SK-N-SH (cell line): ENCODE measurements around the gene CRABP1. TPM values are rescaled to one million over a fixed set of nuclear protein-coding genes. Genes with fewer than 3 reads are reported as not detected.

ENCODE experiments used
- CTCF ChIA-PET: fragments of 300-600, 350-600 bp; formaldehyde crosslinking; extraction: SDS; loops from one replicate; lab custom pipeline; 2021; lab: Yijun Ruan, JAX
- POLR2A ChIA-PET: fragments of 350-600 bp; sonication (Branson Sonifier 250); formaldehyde crosslinking; extraction: SDS; loops from one replicate; lab custom pipeline; 2020; ENCODE audit warnings: antibody characterized with exemption, inconsistent platforms; lab: Yijun Ruan, JAX
- DNase-seq: peaks from one replicate; pipeline ENCODE4 v3.0.0; 2012
- H2AFZ ChIP-seq: fragments of 200-600 bp; sonication (generic); 2 replicates; pipeline ENCODE4 v1.8.1; 2016; ENCODE audit warnings: antibody characterized with exemption, mild to moderate bottlenecking, low read depth
- H3F3A ChIP-seq: fragments of 200-600 bp; sonication (generic); replicated peaks from 2 replicates; pipeline ENCODE3; 2016; ENCODE audit warnings: antibody characterized with exemption, mild to moderate bottlenecking; ENCODE audit not compliant: insufficient read depth
- H3K27ac ChIP-seq, 2 experiments: fragments of 200-500 bp in 1 of 2; fragments of 200-600 bp in 1 of 2; sonication (Bioruptor generic) in 1 of 2; sonication (generic), shearing (Covaris generic) in 1 of 2; 2 replicates each; pipeline versions ENCODE4 v1.5.1 to v1.6.1; 2014 to 2016; ENCODE audit warnings: low read depth in 2 of 2, inconsistent platforms in 1 of 2, low read length in 1 of 2, mild to moderate bottlenecking in 1 of 2, mixed read lengths in 1 of 2
- H3K27me3 ChIP-seq: fragments of 200-600 bp; sonication (generic), shearing (Covaris generic); 2 replicates; pipeline ENCODE4 v1.6.1; 2016; ENCODE audit warnings: mixed run types; ENCODE audit not compliant: insufficient read depth
- H3K36me3 ChIP-seq, 2 experiments: fragments of 200-500 bp in 1 of 2; fragments of 200-600 bp in 1 of 2; sonication (Bioruptor generic) in 1 of 2; sonication (generic) in 1 of 2; replicated peaks in 1 of 2; 2 replicates each; pipeline versions ENCODE3 to v1.5.1; 2014 to 2016; ENCODE audit warnings: low read length in 1 of 2, mild to moderate bottlenecking in 1 of 2; ENCODE audit not compliant: insufficient read depth in 2 of 2, control insufficient read depth in 1 of 2
- H3K4me1 ChIP-seq, 2 experiments: fragments of 200-500 bp in 1 of 2; fragments of 200-600 bp in 1 of 2; sonication (Bioruptor generic) in 1 of 2; sonication (generic), shearing (Covaris generic) in 1 of 2; 2 replicates each; pipeline versions ENCODE4 v1.5.1 to v1.6.1; 2014 to 2016; ENCODE audit warnings: low read depth in 1 of 2, low read length in 1 of 2, mixed run types in 1 of 2; ENCODE audit not compliant: insufficient read depth in 2 of 2, control insufficient read depth in 1 of 2
- H3K4me2 ChIP-seq: fragments of 200-600 bp; sonication (generic), shearing (Covaris generic); 2 replicates; pipeline ENCODE4 v1.6.1; 2017; ENCODE audit warnings: mixed run types
- H3K4me3 ChIP-seq, 2 experiments: fragments of 200-500 bp in 1 of 2; fragments of 200-600 bp in 1 of 2; sonication (Bioruptor generic) in 1 of 2; sonication (generic), shearing (Covaris generic) in 1 of 2; 2 replicates each; pipeline versions ENCODE4 v1.5.1 to v1.8.1; 2014 to 2016; ENCODE audit warnings: low read depth in 2 of 2, inconsistent platforms in 1 of 2, low read length in 1 of 2, mild to moderate bottlenecking in 1 of 2, mixed read lengths in 1 of 2, moderate library complexity in 1 of 2
- H3K79me2 ChIP-seq: fragments of 200-600 bp; sonication (generic); 2 replicates; pipeline ENCODE4 v1.8.1; 2017; ENCODE audit warnings: mild to moderate bottlenecking; ENCODE audit not compliant: insufficient read depth
- H3K9ac ChIP-seq: fragments of 200-600 bp; sonication (generic); 2 replicates; pipeline ENCODE4 v1.6.1; 2017; ENCODE audit warnings: mixed run types
- H3K9me2 ChIP-seq: fragments of 200-600 bp; sonication (generic); 2 replicates; pipeline ENCODE4 v1.6.1; 2017; ENCODE audit warnings: mixed run types
- H3K9me3 ChIP-seq: fragments of 200-600 bp; sonication (generic); 2 replicates; pipeline ENCODE4 v1.6.1; 2017; ENCODE audit warnings: mixed run types, mild to moderate bottlenecking, moderate library complexity
- H4K20me1 ChIP-seq: fragments of 200-600 bp; sonication (generic); 2 replicates; pipeline ENCODE4 v1.6.1; 2017; ENCODE audit warnings: mild to moderate bottlenecking, mixed run types; ENCODE audit not compliant: insufficient read depth
- FOSL2 ChIP-seq: IDR thresholded peaks from 2 replicates; pipeline ENCODE4 v1.4.0; 2012; ENCODE audit warnings: low read depth, mild to moderate bottlenecking, moderate library complexity, borderline replicate concordance
- FOXM1 ChIP-seq: IDR thresholded peaks from 2 replicates; pipeline ENCODE4 v1.4.0; 2012; ENCODE audit warnings: low read depth, mild to moderate bottlenecking
- GABPA ChIP-seq: IDR thresholded peaks from 2 replicates; pipeline ENCODE4 v1.4.0; 2012; ENCODE audit warnings: low read depth, mild to moderate bottlenecking
- JUND ChIP-seq: IDR thresholded peaks from 2 replicates; pipeline ENCODE4 v1.4.0; 2012
- MEF2A ChIP-seq: IDR thresholded peaks from 2 replicates; pipeline ENCODE4 v1.4.0; 2012; ENCODE audit warnings: low read depth, borderline replicate concordance
- MXI1 ChIP-seq: IDR thresholded peaks from 2 replicates; pipeline ENCODE4 v1.6.1; 2012; ENCODE audit warnings: mild to moderate bottlenecking, low read depth, low read length, improper control_type of control experiment
- NFIC ChIP-seq: IDR thresholded peaks from 2 replicates; pipeline ENCODE4 v1.4.0; 2012; ENCODE audit warnings: borderline replicate concordance
- POLR2AphosphoS5 ChIP-seq: IDR thresholded peaks from 2 replicates; pipeline ENCODE4 v1.6.1; 2012; ENCODE audit warnings: low read depth, low read length
- RCOR1 ChIP-seq: fragments of 150-350 bp; IDR thresholded peaks from 2 replicates; pipeline ENCODE4 v1.6.1; 2017; ENCODE audit warnings: antibody characterized with exemption, low read length
- RFX5 ChIP-seq: IDR thresholded peaks from 2 replicates; pipeline ENCODE4 v1.6.1; 2012; ENCODE audit warnings: mild to moderate bottlenecking, improper control_type of control experiment, low read length
- SIN3A ChIP-seq: IDR thresholded peaks from 2 replicates; pipeline ENCODE4 v1.6.1; 2012; ENCODE audit warnings: low read depth, mild to moderate bottlenecking, low read length, moderate library complexity, borderline replicate concordance
- SMC3 ChIP-seq: IDR thresholded peaks from 2 replicates; pipeline ENCODE4 v1.6.1; 2012; ENCODE audit warnings: low read depth, low read length, improper control_type of control experiment
- TAF1 ChIP-seq: IDR thresholded peaks from 2 replicates; pipeline ENCODE4 v1.6.1; 2012; ENCODE audit warnings: low read depth, mild to moderate bottlenecking, low read length, moderate library complexity, borderline replicate concordance
- TCF12 ChIP-seq: IDR thresholded peaks from 2 replicates; pipeline ENCODE4 v1.4.0; 2012
- TEAD4 ChIP-seq: IDR thresholded peaks from 2 replicates; pipeline ENCODE4 v1.4.0; 2012; ENCODE audit warnings: mild to moderate bottlenecking, borderline replicate concordance; ENCODE audit not compliant: insufficient read depth
- USF1 ChIP-seq: IDR thresholded peaks from 2 replicates; pipeline ENCODE4 v1.4.0; 2012; ENCODE audit warnings: low read depth, borderline replicate concordance
- WGBS: methylation state at CpG from one replicate; pipeline ENCODE4 v1.1.6; 2017; ENCODE audit warnings: low lambda C conversion rate; 5-methylcytosine and 5-hydroxymethylcytosine counted together
- polyA plus RNA-seq, 3 experiments: library from polyadenylated mRNA; depleted of rRNA; stranded (reverse); fragments of >200 nt; gene quantifications; 2 replicates each; pipeline ENCODE4 v1.2.3, GENCODE V29; 2012
- TF ChIP-seq, protein P1 (sequence below): fragments of 150-350 bp; IDR thresholded peaks from 2 replicates; pipeline ENCODE4 v1.6.1; 2016; ENCODE audit warnings: mild to moderate bottlenecking, low read depth, low read length
- TF ChIP-seq, protein P2 (sequence below): fragments of 200-600 bp; sonication (generic); IDR thresholded peaks from 2 replicates; pipeline ENCODE4 v1.6.1; 2017; ENCODE audit warnings: antibody characterized with exemption, mild to moderate bottlenecking, moderate library complexity

Gene CRABP1
- 1.0 and 1.6 TPM in 2 replicates for polyA plus RNA-seq (2012; rRNA removed)
- polyA plus RNA-seq (2012; cell fraction: cytosol; rRNA removed), result 1.4 and 2.1 TPM in 2 replicates
- polyA plus RNA-seq (2012; cell fraction: nucleus; rRNA removed), result 0.38 and 0.54 TPM in 2 replicates

DNA sequence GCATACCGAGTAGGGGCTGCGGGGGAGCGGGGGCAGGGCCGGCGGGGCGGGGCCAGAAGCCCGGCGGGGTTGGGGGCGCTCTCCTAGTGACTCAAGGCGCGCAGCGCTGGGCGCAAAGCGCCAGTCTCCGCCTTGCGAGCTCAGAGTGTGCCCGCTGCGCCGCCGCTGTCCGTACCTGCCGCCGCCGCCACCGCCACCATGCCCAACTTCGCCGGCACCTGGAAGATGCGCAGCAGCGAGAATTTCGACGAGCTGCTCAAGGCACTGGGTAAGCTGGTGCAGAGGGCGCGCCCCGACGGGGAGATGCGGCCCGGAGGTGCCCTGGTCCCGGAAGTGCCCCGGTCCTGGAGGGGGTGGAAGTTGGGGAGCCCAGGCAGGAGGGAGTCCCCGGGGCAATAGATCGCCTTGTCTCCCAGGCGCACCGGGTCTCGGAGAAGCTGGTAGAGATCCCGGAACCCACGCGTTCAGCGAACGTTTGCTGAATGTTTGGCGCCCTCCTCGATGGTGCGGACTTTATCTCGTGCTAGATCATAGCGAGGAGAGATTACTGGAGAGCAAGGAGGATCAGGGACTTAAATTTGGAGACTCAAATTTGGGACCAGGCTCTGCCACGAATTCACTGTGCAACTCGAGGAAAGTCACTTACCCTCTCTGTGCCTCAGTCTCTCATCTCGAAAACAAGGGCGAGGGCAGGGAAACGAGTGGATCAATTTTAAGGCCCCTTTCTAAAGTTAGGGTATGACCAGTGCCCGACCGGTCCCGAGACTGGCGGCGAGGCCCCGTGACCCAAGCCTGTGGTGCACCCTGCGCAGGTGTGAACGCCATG lies at the start of gene CRABP1:
CRABP1 (plus strand) TSS at position 123 of the 826 bp plus-strand sequence; CDS start at position 199, 76 bp downstream.
- ChIA-PET CTCF (interaction anchor here (0.7 to 3.1 kb wide), 4 partner anchors 13 to 82 kb away, joined by 3 to 9 read pairs (median 4); no protein-coding TSS in a partner anchor), POLR2A (interaction anchor here (0.6 kb wide), 1 partner anchor 97 kb away, joined by 3 read pairs; no protein-coding TSS in a partner anchor)
- DNase-seq, result peak; percentile 80
- Histone ChIP-seq H3K4me1 (peaks cover 0 to 9% of the 10 kb centered on the region in 2 experiments; a peak in 1 of 4 replicates), H3K4me3 (peak within 1 kb of the TSS in 1 of 2 experiments; percentile 45; a peak in 2 of 4 replicates), H3K27ac (no peak within 1 kb of the TSS; a peak in 1 of 4 replicates), H3K9me2 (no peaks in the 10 kb centered on the region), H3K9ac (no peak within 1 kb of the TSS), H3K79me2 (no peaks in the 10 kb centered on the region), H3K27me3 (peaks cover 24% of the 10 kb centered on the region; the same call in 1 of the 2 replicates), H3K9me3 (no peaks in the 10 kb centered on the region), H4K20me1 (no peaks in the 10 kb centered on the region), H3K4me2 (no peak within 1 kb of the TSS; the same call in 1 of the 2 replicates), H3F3A (no peaks in the 10 kb centered on the region), H2AFZ (no peak within 1 kb of the TSS), H3K36me3 (no peaks in the 10 kb centered on the region)
- TF ChIP-seq FOSL2, result no peak
- TF ChIP-seq FOXM1, result no peak
- 19% methylated on average over 17 of the region's 67 CpGs for whole genome bisulfite sequencing

GRCh38 chr15:78291052-78291451 lies 49.1 kb upstream of the CRABP1 start:
- Histone ChIP-seq H2AFZ (no peak overlapping the region), H3K27ac (no peak overlapping the region), H3K9me3 (no peaks in the 10 kb centered on the region), H3K27me3 (no peaks in the 10 kb centered on the region), H3K36me3 (peaks cover 65 to 86% of the 10 kb centered on the region in 2 experiments), H3K4me2 (no peak overlapping the region), H3K9me2 (no peaks in the 10 kb centered on the region), H4K20me1 (no peaks in the 10 kb centered on the region), H3F3A (no peaks in the 10 kb centered on the region), H3K79me2 (peaks cover 14% of the 10 kb centered on the region), H3K4me1 (no peaks in the 10 kb centered on the region), H3K4me3 (no peak overlapping the region), H3K9ac (no peak overlapping the region)
- TF ChIP-seq MEF2A (no peak), GABPA (no peak), USF1 (no peak), TAF1 (no peak), NFIC (no peak), FOXM1 (no peak), SIN3A (no peak), TCF12 (no peak), RFX5 (no peak), SMC3 (no peak), TEAD4 (no peak), MXI1 (no peak), JUND (no peak), POLR2AphosphoS5 (no peak), RCOR1 (no peak)
- TF ChIP-seq, protein P1, sequence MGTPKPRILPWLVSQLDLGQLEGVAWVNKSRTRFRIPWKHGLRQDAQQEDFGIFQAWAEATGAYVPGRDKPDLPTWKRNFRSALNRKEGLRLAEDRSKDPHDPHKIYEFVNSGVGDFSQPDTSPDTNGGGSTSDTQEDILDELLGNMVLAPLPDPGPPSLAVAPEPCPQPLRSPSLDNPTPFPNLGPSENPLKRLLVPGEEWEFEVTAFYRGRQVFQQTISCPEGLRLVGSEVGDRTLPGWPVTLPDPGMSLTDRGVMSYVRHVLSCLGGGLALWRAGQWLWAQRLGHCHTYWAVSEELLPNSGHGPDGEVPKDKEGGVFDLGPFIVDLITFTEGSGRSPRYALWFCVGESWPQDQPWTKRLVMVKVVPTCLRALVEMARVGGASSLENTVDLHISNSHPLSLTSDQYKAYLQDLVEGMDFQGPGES, result no peak
- TF ChIP-seq, protein P2, sequence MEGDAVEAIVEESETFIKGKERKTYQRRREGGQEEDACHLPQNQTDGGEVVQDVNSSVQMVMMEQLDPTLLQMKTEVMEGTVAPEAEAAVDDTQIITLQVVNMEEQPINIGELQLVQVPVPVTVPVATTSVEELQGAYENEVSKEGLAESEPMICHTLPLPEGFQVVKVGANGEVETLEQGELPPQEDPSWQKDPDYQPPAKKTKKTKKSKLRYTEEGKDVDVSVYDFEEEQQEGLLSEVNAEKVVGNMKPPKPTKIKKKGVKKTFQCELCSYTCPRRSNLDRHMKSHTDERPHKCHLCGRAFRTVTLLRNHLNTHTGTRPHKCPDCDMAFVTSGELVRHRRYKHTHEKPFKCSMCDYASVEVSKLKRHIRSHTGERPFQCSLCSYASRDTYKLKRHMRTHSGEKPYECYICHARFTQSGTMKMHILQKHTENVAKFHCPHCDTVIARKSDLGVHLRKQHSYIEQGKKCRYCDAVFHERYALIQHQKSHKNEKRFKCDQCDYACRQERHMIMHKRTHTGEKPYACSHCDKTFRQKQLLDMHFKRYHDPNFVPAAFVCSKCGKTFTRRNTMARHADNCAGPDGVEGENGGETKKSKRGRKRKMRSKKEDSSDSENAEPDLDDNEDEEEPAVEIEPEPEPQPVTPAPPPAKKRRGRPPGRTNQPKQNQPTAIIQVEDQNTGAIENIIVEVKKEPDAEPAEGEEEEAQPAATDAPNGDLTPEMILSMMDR, result no peak
- 61% methylated on average over 2 of the region's 2 CpGs for WGBS
- ChIA-PET CTCF (interaction anchor here (1.3 to 2.3 kb wide), 2 partner anchors 9 to 12 kb away, joined by 5 to 10 read pairs; no protein-coding TSS in a partner anchor), POLR2A (interaction anchor here (1.0 kb wide), 1 partner anchor 9 kb away, joined by 3 read pairs; the partner anchor contains the start of gene SKIC8)
- no peak for DNase-seq
